Fibroblast of skin of left quadriceps (primary cell): Measurements from ENCODE around the gene NCEH1.
"Not testable (repeated sequence)": the region's sequence is repeated elsewhere in the genome, so short reads cannot be mapped to it uniquely, and the experiment has no call there.

Source experiments
- DNase-seq, 2 experiments: peaks; one replicate each; pipeline ENCODE4 v3.0.0-alpha.2; 2013; ENCODE audit warnings: low read depth in 2 of 2

Gene NCEH1

GRCh38 chr3:172707967-172708366 lies 2.9 kb downstream of the NCEH1 start:
- DNase-seq = no peak

GRCh38 chr3:172707030-172707429 lies 3.8 kb downstream of the NCEH1 start:
- DNase-seq = no peak

DNA sequence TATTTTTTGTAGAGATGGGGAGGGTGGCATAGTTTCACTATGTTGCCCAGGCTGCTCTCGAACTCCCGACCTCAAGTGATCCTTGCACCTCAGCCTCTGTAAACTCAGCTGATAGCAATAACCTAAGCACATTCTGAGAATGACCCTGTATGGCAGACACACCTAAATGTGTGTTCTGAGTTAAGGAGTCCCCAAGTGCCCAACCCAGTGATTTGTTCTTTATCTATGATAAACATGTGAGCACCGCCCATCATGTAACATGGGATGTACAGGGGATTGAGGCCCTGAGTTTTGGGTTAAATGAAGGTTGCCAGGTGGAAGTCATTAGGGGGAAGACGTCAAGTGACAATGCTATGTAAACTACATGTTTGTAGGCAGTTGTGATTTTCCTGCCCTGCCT lies 5.7 kb downstream of the NCEH1 start:
- no peak for DNase-seq

- DNase-seq = no peak
Observed at GRCh38 chr3:172704001-172704400, 6.9 kb downstream of the NCEH1 start.

DNA sequence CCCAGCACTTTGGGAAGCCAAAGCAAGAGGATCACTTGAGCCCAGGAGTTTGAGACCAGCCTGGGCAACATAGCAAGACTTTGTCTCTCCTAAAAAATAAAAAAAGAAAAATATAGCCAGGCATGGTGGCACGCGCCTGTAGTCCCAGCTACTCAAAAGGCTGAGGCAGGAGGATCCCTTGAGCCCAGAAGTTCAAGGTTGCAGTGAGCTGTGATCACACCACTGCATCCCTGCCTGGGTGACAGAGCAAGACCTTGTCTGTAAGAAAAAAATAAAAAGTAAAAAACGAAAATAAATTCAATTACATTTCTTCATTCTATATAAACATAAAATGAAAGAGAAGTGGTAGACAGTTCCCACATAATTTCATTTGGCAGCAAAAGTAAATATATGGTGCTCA lies 8.1 kb downstream of the NCEH1 start:
- not testable (repeated sequence) for DNase-seq

- no peak for DNase-seq
Observed at GRCh38 chr3:172702256-172702655, 8.6 kb downstream of the NCEH1 start.

DNA sequence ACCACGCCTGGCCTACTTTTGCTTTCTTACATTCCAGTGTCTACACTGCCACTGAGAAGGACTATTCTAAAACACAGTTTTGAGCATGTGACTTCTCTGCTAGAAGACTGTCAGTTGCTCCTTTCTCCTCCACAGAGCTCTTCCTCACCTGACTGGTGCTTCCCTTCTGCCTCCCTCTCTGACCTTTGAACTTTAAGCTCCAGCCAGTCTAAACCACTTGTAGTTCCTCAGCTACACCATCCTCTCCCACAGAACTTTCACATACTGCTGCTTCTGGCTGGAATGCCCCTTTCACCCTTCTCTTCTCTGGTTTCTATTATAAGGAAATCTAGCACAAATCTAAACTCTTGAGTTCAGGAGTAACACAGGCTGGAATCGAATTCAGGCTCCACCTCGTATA lies 9.1 kb downstream of the NCEH1 start:
- DNase-seq = no peak

GRCh38 chr3:172700936-172701455 lies 9.9 kb downstream of the NCEH1 start:
- DNase-seq = no peak

DNA sequence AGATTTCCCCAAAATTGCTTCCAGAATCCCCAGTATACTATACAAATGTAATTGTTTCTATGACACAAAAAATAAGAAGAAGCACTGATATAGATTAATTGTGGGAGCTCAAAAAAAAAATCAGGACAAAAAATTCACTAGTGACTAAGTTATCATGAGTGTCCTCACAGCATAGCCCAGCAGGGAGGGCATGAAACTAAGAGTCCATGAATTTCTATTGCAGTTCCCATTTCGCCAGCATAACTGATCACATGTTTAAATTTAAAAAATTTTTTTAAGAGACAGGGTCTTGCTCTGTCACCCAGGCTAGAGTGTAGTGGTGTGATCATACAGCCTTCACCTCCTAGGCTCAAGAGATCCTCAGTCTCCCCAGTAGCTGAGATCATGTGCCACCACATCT lies 10.6 kb downstream of the NCEH1 start:
- DNase-seq = no peak

DNA sequence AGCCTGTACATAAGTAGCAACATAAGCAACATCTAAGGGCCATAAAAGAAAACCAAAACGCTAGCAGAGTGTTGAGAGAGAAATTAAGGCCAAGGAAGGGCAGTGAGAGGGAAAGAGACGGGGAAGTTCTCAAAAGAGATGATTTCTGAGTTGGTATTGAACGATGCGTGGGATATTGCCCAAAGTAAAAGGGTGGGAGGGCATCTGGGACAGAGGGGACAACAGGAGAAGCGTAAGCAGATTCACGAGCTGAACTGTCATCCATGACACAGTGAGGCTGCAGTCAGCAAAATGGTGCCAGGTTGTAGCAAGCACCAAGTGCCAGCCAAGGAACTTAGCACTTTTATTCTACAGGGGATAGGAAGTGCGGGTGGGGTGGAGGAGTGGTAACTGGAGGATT lies 11.8 kb downstream of the NCEH1 start:
- no peak for DNase-seq

GRCh38 chr3:172698631-172699030 lies 12.2 kb downstream of the NCEH1 start:
- DNase-seq = no peak

DNA sequence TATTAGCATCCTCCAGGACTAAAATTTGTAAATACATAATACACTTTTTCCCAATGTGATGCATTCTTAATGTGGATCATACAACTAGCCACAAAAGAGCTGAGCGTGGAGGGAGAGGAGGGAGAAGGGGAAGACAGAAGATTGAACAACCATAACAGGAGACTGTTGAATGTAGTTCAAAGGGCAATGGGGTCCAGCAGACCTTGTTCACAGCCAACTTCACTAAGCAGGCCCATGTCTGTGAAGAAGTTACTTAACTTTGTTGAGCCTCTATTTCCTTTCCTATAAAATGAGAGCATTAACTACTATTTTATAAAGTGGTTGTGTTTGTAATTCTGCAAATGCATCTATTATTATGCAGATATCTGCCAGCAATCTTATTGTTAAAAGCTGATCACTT lies 13.3 kb downstream of the NCEH1 start:
- no peak for DNase-seq

GRCh38 chr3:172696357-172696756 lies 14.5 kb downstream of the NCEH1 start:
- DNase-seq = no peak

DNA sequence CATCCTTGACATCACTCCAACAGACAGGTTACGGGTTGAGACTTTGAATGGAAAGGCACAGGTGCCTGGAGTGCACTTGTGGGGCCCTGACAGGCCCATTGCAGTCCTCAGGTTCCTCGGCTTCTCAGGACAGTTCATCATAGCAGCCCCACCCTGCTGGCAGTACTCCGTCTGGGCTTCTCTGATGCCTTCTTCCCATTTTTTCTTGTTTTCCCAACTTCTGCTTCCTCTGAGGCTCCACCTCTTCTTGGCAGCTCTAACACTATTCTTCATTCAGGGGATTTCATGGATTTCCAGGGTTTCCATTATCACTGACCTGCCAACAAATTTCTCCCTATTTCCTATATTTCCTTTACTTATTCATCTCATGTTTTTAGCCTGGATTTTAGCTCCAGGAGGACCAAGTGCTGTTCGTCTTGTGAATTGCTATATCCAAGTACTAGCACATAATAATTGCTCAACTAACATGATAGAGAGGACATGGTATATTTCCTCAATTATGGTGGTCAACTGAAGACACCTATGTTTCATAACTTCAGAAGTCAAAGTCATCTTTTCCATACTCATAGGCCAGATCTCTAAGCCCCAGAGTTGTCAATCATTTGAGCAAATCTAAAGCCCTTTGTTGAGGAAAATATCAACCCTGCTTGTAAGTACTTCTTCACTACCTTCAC lies 16.2 kb downstream of the NCEH1 start:
- DNase-seq = no peak

GRCh38 chr3:172692751-172693338 lies 18.0 kb downstream of the NCEH1 start:
- no peak for DNase-seq

- no peak for DNase-seq
Observed at GRCh38 chr3:172690936-172691335, 19.9 kb downstream of the NCEH1 start.

DNA sequence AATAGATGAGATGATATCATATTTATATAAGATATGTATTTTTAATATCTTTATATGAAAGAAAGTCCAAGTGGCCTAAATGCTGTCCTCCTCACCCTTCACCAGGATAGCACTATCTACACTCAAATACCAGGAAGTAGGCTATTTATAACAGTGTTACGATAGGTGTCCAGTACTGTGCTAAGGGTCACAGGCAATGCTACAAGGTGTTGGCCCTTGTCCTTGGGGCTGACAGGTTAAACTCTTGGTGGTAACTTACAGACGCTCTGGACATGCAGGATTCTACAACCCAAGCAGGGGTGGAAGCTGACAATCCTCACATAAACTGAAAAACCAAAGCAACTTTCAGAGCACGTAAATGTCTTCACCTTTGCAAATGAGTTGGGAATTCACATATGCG lies 22.3 kb downstream of the NCEH1 start:
- DNase-seq = no peak

- no peak for DNase-seq
Observed at GRCh38 chr3:172687501-172687900, 23.4 kb downstream of the NCEH1 start.

DNA sequence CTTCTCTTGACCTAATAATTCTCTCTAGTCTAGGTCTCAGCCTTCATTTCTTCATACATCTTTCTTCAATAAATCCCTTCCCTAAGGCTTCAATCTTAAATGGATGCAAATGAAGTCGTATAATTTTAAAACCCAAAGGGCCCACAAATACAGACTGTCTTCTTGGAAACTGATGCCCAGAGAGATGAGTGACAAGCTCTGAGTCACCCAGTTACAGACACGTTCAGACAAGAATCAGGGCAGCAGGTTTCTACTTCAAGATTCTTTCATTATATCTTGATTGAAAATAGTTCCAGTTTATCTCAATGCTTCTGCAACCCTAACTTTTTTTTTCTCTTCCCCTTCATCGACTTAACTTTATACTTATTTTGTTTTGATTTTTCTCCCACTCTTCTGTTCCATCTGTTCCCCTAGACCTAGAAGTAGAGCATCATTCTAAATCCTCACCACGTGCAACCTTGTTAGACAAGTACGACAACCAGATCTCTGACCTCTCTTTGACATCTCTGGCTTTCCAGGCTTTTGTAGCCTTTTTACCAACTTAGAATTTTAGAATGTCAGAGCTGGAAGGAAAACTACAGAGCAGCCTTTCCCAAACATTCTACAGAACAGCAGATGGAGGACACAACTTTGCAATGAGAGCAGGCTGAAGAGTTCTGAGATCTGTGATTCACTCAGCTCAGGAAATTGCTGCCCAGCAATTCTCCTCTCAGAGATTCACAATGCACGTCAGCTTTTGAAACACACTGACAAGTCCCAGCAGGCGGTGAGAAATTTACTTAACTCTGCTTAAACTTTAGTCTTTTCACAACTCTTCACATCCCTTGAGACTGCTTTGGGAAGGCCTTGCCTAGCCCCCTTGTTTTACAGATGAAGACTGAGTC lies 25.3 kb downstream of the NCEH1 start:
- no peak for DNase-seq

DNA sequence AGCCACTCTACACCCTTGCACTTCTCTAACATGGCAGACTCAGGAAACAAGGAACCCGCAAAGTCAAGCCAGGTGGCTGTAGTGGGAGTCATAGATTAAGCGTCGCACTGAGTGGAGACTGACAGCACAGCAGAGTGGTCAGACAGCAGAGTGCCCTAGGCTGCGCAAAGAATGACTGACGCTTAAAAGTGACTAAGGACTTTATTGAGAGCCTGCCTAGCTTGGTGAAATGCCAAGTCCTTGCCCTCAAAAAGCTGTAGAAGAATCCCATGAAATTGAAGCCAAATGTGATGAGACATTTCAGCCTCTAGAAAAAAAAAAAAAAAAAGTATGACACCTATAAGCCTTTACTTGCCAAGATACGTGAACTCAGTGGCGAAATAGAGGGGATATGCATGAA lies 30.2 kb downstream of the NCEH1 start:
- DNase-seq = peak in 1 of 2 experiments; percentile 20

DNA sequence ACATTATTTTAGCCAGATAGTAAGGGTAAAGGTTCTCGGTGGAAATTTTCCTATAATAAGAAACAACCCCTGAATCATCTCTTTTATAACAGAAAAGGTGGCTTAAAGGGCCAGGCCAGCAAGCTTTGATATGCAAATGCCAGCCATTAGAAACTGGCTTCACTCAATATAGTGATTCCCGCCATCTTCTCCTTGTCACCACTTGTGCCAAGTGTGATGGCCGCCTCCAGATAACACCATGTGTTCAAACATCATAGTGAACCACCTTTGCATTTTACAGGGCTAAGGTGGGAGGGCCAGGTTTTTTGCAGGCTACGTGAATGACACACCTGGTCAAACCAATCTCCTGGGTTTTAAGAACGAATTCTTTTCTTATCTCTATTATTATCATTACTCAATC lies 31.3 kb downstream of the NCEH1 start:
- no peak for DNase-seq

DNA sequence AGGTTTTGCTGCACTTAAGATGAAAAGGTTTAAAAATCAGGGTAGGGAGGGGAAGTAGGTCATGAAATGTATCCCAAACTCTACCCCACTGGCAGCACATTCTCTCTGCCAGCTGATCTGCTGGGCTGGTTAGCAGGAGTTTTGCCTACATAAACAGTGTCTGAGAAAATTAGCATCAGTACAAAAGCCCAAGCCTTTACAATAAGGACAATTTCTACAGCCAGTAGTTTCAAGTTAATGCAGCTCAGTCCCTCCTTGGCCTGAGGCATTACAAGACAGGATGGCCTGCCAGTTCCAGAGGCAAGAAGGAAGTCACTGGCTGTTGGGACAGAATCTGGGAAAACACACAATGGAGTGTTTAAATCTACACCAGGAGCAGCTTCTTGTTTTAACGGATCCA lies 32.8 kb downstream of the NCEH1 start:
- DNase-seq = no peak
